Mucosa of rectum (tissue), 2 donors: ENCODE results near the gene IL1RAPL1.

ENCODE experiments used
- H3K27ac ChIP-seq, 2 donors: one replicate each; pipeline ENCODE4 v1.7.0; 2013; ENCODE audit warnings: inconsistent platforms in 2 of 2, low read depth in 2 of 2, low read length in 2 of 2
- H3K27me3 ChIP-seq, 2 donors: one replicate each; pipeline ENCODE4 v1.7.0; 2013; ENCODE audit warnings: low read length in 2 of 2; ENCODE audit not compliant: control insufficient read depth in 2 of 2, insufficient read depth in 2 of 2
- H3K36me3 ChIP-seq, 2 donors: one replicate each; pipeline ENCODE4 v1.7.0; 2013; ENCODE audit warnings: low read length in 2 of 2; ENCODE audit not compliant: control insufficient read depth in 2 of 2, insufficient read depth in 2 of 2
- H3K4me1 ChIP-seq, 2 donors: one replicate each; pipeline ENCODE4 v1.7.0; 2013; ENCODE audit warnings: low read length in 2 of 2, mild to moderate bottlenecking in 1 of 2; ENCODE audit not compliant: control insufficient read depth in 2 of 2, insufficient read depth in 2 of 2
- H3K4me3 ChIP-seq, 2 donors: one replicate each; pipeline ENCODE4 v1.7.0; 2013; ENCODE audit warnings: low read length in 2 of 2
- H3K9ac ChIP-seq, 2 donors: one replicate each; pipeline ENCODE4 v1.7.0; 2013; ENCODE audit warnings: low read length in 2 of 2, low read depth in 1 of 2, mild to moderate bottlenecking in 1 of 2
- H3K9me3 ChIP-seq, 2 donors: one replicate each; pipeline ENCODE4 v1.7.0; 2013; ENCODE audit warnings: low read length in 2 of 2; ENCODE audit not compliant: control insufficient read depth in 2 of 2
- donor health status: healthy.
- donor health status: Normal muscosa, but diverticular disease.

Gene IL1RAPL1

GRCh38 chrX:29490606-29491005 lies 903.4 kb downstream of the IL1RAPL1 start:
- H3K4me3 ChIP-seq = no peak overlapping the region
- no peaks in the 10 kb centered on the region for H3K9me3 ChIP-seq
- H3K27me3 ChIP-seq = no peaks in the 10 kb centered on the region
- H3K4me1 ChIP-seq = no peaks in the 10 kb centered on the region
- H3K36me3 ChIP-seq = no peaks in the 10 kb centered on the region
- no peak overlapping the region for H3K27ac ChIP-seq
- H3K9ac ChIP-seq = no peak overlapping the region

GRCh38 chrX:29491659-29492058 lies 904.4 kb downstream of the IL1RAPL1 start:
- H3K9me3 ChIP-seq = no peaks in the 10 kb centered on the region
- no peaks in the 10 kb centered on the region for H3K4me1 ChIP-seq
- H3K27me3 ChIP-seq = no peaks in the 10 kb centered on the region
- H3K27ac ChIP-seq = no peak overlapping the region
- H3K9ac ChIP-seq = no peak overlapping the region
- no peak overlapping the region for H3K4me3 ChIP-seq
- no peaks in the 10 kb centered on the region for H3K36me3 ChIP-seq

- Histone ChIP-seq H3K9me3 (no peaks in the 10 kb centered on the region), H3K36me3 (no peaks in the 10 kb centered on the region), H3K27me3 (no peaks in the 10 kb centered on the region), H3K27ac (no peak overlapping the region), H3K9ac (no peak overlapping the region), H3K4me1 (no peaks in the 10 kb centered on the region), H3K4me3 (no peak overlapping the region)
Measured at GRCh38 chrX:29496636-29497180, 909.5 kb downstream of the IL1RAPL1 start.

- no peak overlapping the region for H3K4me3 ChIP-seq
- no peaks in the 10 kb centered on the region for H3K4me1 ChIP-seq
- H3K27ac ChIP-seq = no peak overlapping the region
- no peaks in the 10 kb centered on the region for H3K27me3 ChIP-seq
- no peak overlapping the region for H3K9ac ChIP-seq
- H3K9me3 ChIP-seq = no peaks in the 10 kb centered on the region
- H3K36me3 ChIP-seq = no peaks in the 10 kb centered on the region
Measured at GRCh38 chrX:29506729-29507128, 919.5 kb downstream of the IL1RAPL1 start.

- no peak overlapping the region for H3K9ac ChIP-seq
- no peaks in the 10 kb centered on the region for H3K4me1 ChIP-seq
- no peaks in the 10 kb centered on the region for H3K9me3 ChIP-seq
- H3K36me3 ChIP-seq = no peaks in the 10 kb centered on the region
- H3K27ac ChIP-seq = no peak overlapping the region
- no peak overlapping the region for H3K4me3 ChIP-seq
- no peaks in the 10 kb centered on the region for H3K27me3 ChIP-seq
Measured at GRCh38 chrX:29518100-29518499, 930.9 kb downstream of the IL1RAPL1 start.

GRCh38 chrX:29528281-29528680 lies 941.0 kb downstream of the IL1RAPL1 start:
- Histone ChIP-seq H3K4me1 (no peaks in the 10 kb centered on the region), H3K4me3 (no peak overlapping the region), H3K27ac (no peak overlapping the region), H3K9ac (no peak overlapping the region), H3K9me3 (no peaks in the 10 kb centered on the region), H3K36me3 (no peaks in the 10 kb centered on the region), H3K27me3 (no peaks in the 10 kb centered on the region)

- no peaks in the 10 kb centered on the region for H3K9me3 ChIP-seq
- H3K4me3 ChIP-seq = no peak overlapping the region
- no peak overlapping the region for H3K27ac ChIP-seq
- H3K9ac ChIP-seq = no peak overlapping the region
- H3K27me3 ChIP-seq = no peaks in the 10 kb centered on the region
- no peaks in the 10 kb centered on the region for H3K36me3 ChIP-seq
- H3K4me1 ChIP-seq = no peaks in the 10 kb centered on the region
Measured at GRCh38 chrX:29530501-29530900, 943.3 kb downstream of the IL1RAPL1 start.

GRCh38 chrX:29531336-29531735 lies 944.1 kb downstream of the IL1RAPL1 start:
- Histone ChIP-seq H3K4me1 (no peaks in the 10 kb centered on the region), H3K4me3 (no peak overlapping the region), H3K27me3 (no peaks in the 10 kb centered on the region), H3K9ac (no peak overlapping the region), H3K27ac (no peak overlapping the region), H3K36me3 (no peaks in the 10 kb centered on the region), H3K9me3 (no peaks in the 10 kb centered on the region)

- Histone ChIP-seq H3K27ac (no peak overlapping the region), H3K27me3 (no peaks in the 10 kb centered on the region), H3K9ac (no peak overlapping the region), H3K9me3 (no peaks in the 10 kb centered on the region), H3K4me1 (no peaks in the 10 kb centered on the region), H3K4me3 (no peak overlapping the region), H3K36me3 (no peaks in the 10 kb centered on the region)
Measured at GRCh38 chrX:29535212-29536162, 948.2 kb downstream of the IL1RAPL1 start.

GRCh38 chrX:29541038-29541437 lies 953.8 kb downstream of the IL1RAPL1 start:
- Histone ChIP-seq H3K27me3 (no peaks in the 10 kb centered on the region), H3K27ac (no peak overlapping the region), H3K4me1 (no peaks in the 10 kb centered on the region), H3K9me3 (no peaks in the 10 kb centered on the region), H3K4me3 (no peak overlapping the region), H3K36me3 (no peaks in the 10 kb centered on the region), H3K9ac (no peak overlapping the region)
